KBM-7 (cell line): Measurements from ENCODE around the gene RNASE11.

ENCODE experiments used
- DNase-seq: peaks from one replicate; pipeline ENCODE4 v3.0.0-alpha.2; 2015
- in situ Hi-C: fragments of 300-500 bp; cut with MboI; formaldehyde crosslinking; loops from 2 replicates; pipeline ENCODE4 v1.14.3; 2020; ENCODE audit warnings: low sequenced_read_pairs, low pct_unique_long_range_greater_than_20kb, mixed read lengths

Gene RNASE11

DNA sequence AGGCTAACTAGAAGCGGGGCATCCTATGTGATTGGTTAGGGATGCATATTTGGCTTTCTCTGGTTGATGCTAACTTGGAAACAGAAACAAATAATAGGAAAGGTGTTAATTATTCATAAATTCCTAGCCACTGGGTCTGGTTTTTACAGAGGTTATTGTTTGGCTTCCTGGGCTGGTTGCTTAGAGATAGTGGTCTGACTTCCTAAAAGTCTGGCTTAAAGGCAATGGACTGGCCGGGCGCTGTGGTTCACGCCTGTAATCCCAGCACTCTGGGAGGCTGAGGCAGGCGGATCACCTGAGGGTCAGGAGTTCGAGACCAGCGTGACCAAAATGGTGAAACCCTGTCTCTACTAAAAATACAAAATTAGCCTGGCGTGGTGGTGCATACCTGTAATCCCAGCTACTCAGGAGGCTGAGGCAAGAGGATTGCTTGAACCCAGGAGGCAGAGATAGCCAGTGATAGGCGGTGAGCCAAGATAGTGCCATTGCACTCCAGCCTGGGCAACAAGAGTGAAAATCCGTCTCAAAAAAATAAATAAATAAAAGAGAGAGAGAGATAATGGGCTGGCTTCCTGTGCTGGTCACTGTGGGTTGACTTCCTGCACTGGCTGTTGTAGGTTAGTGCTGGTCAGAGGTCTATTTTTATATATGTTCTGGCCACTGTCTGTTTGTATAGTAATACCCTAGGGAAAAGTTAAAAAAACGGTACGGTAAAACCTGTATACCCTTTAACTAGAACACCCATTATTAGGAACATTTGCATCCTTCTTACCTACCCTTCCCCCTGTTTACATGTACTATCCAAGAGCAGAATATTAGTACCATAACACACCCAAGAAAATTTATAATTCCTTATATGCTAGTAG, 29.6 kb upstream of the RNASE11 start:
- DNase-seq: no peak
- in situ Hi-C loops: loop anchor here (25.0 kb wide), 1 partner anchor 280 kb away; the partner anchor contains the start of genes CCNB1IP1 and PARP2

DNA sequence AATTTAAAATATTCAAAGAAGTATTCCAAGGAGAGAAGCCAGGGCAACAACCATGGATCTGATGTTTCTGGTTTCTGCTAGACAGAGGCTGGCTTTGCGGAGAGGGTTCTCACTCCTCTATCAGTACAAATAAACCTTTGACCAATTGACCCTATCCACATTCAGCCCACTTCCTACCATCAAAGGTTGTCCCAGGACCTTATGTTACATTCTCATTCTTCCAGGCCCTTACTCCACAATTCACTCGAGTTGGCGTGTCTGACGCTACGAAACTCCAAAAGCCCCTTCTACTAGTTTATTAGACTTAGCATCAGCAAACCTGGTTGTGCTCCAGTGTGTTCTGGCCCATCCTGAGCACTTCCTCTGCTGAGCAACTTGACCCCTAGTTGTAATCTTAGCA, 28.2 kb upstream of the RNASE11 start:
- in situ Hi-C loops: loop anchor here (25.0 kb wide), 1 partner anchor 279 kb away; the partner anchor contains the start of genes CCNB1IP1 and PARP2

DNA sequence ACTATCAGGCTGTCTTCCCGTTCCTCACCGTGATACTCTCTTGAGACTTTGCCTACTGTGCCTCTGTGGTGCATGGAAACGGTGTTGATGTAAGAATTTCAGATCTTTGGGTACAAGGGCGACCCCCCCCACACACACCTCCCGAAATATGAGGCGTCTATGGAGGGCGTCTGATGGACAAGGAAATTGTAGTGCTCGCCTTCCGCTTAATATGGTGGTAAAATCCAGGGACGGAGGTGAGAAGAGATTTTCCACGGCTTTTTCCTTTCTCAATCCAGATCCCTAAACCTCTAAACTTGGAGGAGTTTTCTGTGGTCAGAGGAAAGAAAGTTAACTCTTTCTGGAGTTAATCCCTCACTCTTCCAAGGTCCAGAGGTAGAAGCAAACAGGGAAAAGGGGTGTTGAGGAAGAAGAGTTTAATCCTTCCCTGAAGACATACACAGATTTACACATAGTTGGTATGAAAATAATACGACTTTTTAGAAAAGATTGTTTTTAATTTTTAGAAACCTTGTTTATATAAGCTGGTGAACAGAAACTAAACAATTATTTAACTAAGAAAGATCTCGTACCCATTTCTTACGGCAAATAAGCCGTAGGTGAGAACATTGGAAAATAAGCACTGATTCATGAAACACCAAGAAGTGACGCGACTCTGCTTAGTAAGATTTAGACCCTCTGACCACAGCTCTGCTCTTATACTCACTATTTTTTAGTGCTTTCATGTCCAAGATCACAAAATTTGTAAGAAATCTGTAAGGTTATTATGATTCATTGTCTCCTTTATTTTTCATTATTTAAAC, 26.4 kb upstream of the RNASE11 start:
- in situ Hi-C loops: loop anchor here (25.0 kb wide), 1 partner anchor 277 kb away; the partner anchor contains the start of genes CCNB1IP1 and PARP2
- no peak for DNase-seq

More for the DNA sequence above, 28.2 kb upstream of the RNASE11 start:
- DNase-seq: no peak

DNA sequence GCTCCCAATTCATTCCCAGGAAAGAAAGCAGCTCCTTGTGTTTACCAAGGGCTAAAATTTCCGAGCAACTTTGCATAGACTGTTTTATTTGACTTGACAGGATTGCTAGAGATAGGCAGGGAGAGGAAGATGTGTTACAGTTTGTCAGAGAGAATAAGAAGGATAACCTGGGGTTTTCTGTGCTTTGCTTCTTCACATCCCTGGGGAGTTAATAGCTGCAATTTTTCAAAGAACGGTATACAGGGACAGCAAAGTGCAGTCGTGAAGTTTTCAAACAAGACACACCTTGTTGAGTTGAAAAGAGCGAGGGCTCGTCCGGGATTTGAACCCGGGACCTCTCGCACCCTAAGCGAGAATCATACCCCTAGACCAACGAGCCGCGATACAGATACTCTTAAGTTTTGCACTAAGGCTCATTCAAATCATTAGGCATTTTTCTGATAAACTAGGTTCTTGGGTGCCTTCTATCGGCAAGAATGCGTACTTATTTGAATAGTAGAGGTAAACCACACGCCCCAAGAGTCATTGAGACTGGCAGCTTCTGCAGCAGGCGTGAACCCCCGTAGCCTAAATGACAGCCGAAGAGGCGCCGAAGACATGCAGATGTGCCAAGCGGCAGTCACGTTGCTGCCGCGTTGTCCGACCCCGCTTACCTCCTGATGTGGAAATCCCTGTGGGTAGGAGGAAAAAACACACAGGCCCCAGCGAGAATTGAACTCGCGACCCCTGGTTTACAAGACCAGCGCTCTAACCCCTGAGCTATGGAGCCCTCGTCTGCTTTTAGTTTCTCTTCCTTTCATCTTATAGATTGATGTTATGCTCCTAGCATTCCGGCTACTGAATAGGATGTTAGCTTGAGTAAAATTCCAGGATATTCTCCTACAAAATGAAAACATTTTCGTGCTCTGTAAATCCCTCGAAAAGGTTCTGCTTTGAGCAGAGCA, 25.6 kb upstream of the RNASE11 start:
- in situ Hi-C loops: loop anchor here (25.0 kb wide), 1 partner anchor 276 kb away; the partner anchor contains the start of genes CCNB1IP1 and PARP2
- peak; percentile 98 for DNase-seq

DNA sequence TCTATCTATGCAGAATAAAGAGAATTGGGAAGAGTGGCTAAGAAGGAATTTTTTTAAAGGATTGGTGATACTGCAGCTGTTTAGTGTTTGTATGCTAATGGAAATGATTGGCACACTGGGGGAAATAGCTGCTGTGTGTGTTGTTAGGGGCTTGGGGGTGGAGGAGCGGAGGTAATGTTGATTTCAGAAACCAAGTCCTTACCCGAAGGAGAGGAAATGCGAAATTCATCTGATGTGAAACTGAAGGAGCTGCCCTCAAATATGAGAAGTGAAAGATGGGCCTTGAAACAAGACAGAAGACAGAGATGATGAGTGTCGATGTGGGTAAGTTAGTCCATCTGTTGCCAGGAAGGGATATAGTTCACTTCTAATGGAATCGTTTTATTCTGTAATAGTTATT, 24.6 kb upstream of the RNASE11 start:
- in situ Hi-C loops: loop anchor here (25.0 kb wide), 1 partner anchor 275 kb away; the partner anchor contains the start of genes CCNB1IP1 and PARP2

DNA sequence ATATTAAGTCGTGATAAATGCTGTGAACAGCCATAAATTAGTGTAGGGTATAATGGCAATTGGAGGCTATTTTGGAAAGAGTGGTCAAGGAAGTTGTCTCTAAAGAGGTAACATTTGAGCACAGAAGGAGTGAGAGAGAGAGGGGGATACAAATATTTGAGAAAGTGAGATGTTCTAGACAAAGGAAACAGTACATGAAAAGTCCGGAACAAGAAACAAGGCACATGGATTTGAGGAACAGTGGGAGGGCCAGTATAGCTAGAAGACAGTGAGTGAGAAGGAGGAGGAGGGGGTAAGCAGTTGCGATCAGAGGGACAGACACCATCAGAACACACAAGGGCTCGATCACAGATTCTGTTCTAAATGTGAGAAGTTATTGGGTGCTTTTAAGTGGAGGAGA, 23.5 kb upstream of the RNASE11 start:
- in situ Hi-C loops: loop anchor here (25.0 kb wide), 1 partner anchor 274 kb away; the partner anchor contains the start of genes CCNB1IP1 and PARP2
- no peak for DNase-seq

More for the DNA sequence above, 24.6 kb upstream of the RNASE11 start:
- DNase-seq: no peak

DNA sequence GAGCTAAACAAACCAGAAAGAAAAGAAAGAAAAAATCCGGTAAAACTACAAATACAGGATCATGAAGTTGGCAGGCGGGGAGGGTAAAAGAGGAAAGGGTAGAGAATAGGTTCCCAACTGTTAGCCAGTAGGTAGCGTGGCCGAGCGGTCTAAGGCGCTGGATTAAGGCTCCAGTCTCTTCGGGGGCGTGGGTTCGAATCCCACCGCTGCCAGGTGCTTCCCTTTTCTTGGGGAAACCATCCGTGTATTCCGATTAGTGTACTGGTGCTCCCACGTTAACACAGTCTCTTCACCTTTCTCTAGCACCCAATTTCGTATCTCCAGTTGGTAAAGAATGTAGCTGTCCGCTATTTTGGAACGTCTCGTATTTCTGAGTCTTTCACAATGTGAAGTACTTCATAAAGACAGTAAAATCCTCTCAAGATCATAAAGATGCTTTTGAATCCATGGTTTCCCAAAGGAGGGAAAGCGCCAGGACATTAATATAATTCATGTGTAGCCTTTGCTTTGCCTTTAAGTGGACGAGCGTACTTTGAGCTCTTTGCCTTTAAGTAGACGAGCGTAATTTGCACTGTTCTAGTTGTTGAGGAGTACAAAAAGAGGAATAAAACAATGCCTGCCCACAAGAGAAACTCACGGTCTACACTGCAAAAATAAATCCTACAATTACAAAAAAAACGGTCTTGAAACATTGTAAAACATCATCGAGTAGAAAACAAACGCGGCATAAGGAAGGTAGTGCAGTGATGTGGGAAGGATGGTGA, 22.4 kb upstream of the RNASE11 start:
- in situ Hi-C loops: loop anchor here (25.0 kb wide), 1 partner anchor 273 kb away; the partner anchor contains the start of genes CCNB1IP1 and PARP2

DNA sequence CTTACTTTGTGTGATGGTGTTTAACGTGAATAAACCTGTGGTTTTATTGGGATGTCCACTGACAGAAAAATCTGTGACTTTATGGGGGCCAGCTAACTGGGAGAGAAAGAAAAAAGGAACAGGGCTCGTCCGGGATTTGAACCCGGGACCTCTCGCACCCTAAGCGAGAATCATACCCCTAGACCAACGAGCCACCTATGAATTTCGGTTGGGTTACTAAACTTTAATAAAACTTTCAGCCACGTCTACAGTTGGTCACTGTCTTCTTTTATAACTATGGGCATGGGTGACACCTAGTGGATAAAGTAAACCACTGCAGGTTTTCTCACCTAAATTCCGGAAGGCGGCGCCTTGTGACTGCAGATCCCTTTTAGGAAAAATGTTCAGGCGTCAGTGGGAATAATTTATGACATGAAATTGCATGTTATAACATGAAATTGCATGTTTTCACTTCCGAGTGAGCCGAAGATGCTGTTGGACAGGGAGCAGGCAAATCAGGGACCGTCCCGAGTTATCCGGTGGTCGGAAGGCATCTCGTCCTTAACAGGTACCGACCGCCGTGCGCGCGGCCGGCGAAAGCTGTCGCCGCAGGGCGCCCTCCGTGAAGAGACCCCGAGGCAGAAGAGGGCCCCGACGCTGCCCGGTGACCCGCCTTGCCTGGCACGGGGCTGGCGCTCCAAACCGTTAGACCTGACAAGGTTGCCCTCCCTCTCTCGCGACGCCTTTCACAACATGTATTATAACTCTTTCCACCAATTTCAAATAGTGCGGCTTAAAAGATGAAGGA, 21.6 kb upstream of the RNASE11 start:
- DNase-seq: peak; percentile 96
- in situ Hi-C loops: loop anchor here (25.0 kb wide), 1 partner anchor 272 kb away; the partner anchor contains the start of genes CCNB1IP1 and PARP2

More for the DNA sequence above, 22.4 kb upstream of the RNASE11 start:
- DNase-seq: peak; percentile 87

DNA sequence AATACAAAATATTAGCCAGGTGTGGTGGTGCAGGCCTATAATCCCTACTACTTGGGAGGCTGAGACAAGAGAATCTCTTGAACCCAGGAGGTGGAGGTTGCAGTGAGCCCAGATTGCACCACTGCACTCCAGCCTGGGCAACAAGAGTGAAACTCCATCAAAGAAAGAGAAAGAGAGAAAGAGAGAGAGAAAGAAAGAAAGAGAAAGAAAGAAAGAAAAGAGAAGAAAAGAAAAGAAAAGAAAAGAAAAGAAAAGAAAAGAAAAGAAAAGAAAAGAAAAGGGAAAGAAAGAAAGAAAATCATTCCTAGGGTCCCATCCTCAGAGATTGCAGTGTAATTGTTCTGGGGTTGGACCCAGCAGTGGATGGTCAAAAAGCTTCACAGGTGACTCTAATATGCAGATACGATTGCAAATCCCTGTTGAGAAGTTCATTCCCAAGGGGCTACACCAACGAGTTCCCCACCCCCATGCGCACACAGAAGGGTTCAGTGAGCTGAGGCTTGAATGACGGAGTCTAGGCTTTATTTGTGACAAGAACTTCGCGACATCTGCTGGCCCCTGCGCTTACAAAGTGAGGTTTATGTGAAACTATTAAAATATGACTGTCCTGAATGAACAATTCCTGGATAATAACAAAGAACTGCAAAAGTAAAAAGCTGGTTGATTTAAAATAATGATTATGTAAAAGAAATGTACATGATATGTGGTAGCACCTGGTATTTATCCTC, 20.7 kb upstream of the RNASE11 start:
- in situ Hi-C loops: loop anchor here (25.0 kb wide), 1 partner anchor 271 kb away; the partner anchor contains the start of genes CCNB1IP1 and PARP2
- DNase-seq: peak; percentile 64

DNA sequence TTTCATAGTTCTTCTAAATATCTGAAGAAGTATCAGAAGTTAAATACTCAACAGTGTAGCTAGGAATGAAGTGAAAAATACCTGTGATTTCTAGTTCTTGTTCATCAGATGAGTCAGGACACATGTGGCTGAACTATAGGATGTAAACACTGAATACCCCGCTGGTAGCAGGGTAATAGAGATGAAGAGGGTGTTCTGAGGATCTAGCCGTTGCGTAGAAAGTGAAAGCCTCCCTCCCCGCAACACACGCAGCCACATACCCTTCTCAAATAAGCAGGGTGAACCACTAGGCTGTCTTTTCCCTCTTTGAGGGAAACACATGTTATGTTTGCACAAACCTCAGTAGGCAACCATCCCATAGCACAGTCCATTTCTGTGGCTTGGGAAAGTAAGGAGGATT, 19.8 kb upstream of the RNASE11 start:
- DNase-seq: no peak
- in situ Hi-C loops: loop anchor here (25.0 kb wide), 1 partner anchor 270 kb away; the partner anchor contains the start of genes CCNB1IP1 and PARP2

DNA sequence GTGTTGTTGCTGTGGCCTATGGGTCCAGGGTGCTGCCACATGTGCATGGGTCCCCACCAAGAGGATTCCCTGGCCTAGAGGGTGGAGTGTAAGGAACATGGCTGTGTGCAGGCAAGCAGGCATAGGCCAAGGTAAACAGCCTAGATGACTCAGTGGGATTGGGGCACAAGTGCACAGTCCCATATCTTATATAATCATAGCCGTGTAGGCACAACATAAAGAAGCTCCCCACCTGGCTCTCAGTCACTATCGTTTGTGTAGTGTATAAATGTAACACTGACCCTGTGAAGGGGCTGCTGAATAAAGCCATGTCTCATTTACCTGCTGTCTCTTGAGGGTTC, 19.1 kb upstream of the RNASE11 start:
- in situ Hi-C loops: loop anchor here (25.0 kb wide), 1 partner anchor 270 kb away; the partner anchor contains the start of genes CCNB1IP1 and PARP2
- no peak for DNase-seq

DNA sequence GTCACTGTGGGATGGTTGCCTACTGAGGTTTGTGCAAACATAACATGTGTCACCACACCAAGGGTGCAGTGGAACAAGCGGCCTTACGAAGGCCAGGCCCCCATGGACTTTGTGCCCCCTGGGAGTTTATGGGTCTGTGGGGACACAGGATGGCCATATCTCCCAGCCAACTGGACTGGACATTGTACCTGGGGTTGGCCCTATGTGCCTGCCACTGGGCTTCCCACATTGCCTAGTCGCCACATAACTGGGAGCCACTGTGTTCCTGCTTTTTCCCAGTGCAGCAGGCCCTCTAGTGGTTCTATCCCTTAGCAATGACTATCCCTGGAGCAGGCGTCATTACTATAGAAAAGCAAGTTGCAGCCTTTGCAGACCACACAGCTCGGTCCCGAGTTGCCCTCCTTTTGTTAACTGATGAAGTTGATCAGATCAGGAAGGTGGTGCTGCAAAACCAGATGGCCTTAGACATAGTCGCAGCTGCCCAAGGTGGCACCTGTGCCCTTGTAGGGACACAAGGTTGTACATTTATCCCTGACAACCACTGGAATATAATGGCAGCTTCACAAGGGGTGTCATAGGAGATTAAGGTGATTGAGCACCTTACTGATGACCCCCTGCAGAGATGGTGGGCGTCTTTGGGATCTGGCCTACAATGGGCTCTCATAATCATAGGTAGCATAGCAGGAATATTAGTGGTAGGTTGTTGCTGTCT, 18.5 kb upstream of the RNASE11 start:
- DNase-seq: peak; percentile 63
- in situ Hi-C loops: loop anchor here (25.0 kb wide), 1 partner anchor 269 kb away; the partner anchor contains the start of genes CCNB1IP1 and PARP2

DNA sequence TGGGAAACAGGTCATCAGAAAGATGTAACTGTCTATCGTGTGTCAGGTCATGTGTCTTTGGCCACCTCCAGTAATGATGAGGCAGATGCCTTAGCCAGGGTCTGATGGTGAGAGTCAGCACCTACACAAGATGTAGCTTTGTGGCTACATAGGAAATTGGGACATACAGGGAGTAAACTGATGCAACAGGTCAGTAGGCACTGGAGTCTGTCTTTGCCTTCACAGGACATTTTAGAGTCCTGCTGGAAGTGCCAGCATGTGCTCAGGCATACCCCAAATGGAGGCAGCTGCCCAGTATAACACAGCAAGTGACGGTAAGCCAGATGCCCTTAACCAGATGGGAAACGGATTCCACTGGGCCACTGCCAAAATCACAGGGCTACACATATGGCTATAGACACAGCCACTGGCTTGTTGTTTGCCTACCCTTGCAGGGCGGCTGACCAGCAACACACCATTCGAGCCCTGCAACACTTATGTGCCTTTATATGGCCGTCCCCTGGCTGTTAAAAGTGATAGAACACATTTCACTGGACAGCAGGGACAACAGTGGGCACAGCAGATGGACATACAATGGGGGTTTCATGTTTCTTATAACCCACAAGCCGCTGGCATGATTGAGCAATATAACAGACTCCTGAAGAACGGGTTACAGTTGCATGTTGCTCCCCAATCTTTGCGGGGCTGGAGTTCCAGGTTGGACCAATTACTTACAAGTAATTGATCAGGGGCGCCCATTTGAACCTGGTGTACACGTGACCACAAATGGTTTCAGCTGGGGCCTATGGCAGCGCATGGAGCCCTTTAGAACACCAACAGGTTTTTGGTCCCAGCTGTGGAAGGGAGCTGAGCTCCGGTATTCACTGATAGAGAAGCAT, 16.3 kb upstream of the RNASE11 start:
- DNase-seq: no peak
- in situ Hi-C loops: loop anchor here (25.0 kb wide), 1 partner anchor 267 kb away; the partner anchor contains the start of genes CCNB1IP1 and PARP2

DNA sequence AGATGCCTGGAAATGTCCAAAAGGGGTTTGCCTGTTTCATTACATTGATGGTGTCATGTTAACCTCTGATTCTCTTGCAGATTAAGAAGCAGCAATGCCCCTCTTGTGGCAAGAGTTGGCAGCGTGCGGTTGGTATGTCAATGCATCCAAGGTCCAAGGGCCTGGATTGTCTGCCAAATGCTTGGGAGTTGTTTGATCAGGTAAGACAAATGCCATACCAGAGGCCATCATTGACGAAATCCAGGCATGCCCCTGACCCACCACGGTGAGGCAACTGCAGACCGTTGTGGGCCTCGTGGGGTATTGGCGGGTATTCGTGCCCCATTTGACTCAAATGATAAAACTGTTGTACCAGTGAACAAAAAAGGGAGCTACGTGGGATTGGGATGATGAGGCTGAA, 14.8 kb upstream of the RNASE11 start:
- in situ Hi-C loops: loop anchor here (25.0 kb wide), 1 partner anchor 265 kb away; the partner anchor contains the start of genes CCNB1IP1 and PARP2
- DNase-seq: no peak
